SHP77 (cell line): ENCODE measurements around the gene WSCD2.

Experiments
- DNase-seq, 2 experiments: peaks; one replicate each; lab custom pipeline; 2025; lab: John Stamatoyannopoulos, UW

The WSCD2 gene

DNA sequence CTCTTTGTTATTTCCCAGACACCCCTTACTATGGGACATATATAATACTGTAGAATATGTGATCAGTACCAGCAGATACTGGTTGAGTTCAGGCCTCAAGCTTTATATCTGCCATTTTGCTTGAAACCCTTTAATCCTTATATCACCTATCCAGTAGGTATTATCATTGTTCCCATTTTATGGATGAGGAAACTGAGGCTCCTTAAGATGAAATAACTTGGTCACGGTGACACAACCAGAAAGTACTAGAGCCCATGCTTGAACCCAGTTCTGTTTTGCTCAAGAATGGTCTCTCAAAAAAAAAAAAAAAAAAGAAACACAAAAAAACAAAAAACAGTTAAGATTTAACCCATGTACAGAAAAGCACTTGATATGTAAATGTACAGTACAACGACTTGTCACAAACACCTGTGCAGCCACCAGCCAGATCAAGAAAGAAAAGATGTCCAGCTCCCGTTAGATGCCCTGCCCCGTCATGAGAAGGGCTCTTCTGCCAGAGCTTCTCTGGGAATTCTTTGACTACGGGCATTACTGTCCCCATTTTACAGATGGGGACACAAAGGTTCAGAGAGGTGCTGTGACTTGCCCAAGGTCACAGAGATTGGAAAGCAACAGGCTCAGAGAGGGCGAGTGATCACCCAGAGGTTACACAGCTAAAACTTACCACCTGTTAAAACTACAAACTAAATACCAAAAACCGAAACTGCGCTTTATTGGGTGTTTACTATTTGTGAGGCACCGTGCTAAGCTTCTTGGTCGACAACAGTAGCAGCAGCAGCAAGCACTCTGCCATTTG, 669 bp upstream of the WSCD2 start:
- no peak for DNase-seq

DNA sequence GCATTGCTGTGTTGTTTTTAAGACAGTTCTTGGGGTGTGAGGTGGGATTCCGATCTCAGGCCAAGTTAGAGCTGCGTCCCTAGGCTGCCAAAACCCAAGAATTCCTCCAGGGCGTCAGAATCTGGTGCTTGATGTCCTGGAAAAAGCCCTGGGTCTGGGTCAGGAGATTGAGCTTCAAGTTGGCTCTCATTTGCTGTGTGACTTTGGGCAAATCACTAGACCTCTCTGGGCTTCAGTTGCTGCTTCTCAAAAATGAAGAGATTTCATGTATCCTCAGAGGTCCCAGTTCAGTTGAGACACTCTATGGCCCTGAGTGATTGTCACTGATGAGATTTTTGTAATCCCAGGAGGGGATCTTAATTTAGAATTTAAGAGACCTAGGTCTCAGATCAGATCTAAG, 1.9 kb downstream of the WSCD2 start:
- no peak for DNase-seq

DNA sequence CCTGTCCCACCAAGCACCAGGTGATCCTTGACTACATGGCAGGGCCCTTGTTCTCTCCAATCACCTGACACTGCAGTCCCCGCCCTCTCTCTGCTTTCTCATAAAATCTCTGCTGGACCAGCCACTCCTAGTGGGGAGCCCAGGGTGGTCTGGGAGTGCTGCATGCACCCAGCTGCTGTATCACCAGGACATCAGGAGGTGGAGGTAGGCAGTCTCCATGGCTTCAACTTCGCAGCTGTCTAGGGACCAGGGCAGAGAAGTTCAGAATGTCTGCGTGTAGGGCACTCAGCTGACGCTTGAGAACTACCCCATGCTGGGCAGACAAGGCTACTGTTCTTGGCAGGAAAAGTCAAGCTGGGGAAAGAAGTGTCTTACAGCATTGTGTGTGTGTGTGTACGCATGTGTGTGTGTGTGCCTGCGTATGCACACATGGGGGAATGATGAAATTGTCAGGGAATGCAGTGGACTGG, 2.6 kb downstream of the WSCD2 start:
- DNase-seq: no peak

DNA sequence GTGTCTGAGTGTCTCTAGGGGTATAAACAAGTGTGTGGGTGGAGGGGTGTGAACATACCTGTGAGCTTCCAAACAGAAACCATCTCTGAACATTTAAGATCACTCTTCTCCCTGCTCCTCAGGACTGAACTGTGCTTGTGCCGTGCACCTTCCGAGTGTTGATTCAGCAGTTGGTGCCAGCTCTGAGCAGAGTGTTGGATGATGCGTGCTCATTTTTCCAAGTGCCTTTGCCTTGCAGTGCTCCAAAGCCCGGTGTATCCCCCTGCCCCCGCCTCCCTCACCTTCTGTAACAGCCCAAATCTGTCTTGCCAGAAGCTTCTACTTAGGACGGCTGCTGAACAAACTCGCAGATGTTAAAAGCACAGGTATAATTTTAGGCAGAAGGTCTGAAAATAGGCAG, 4.4 kb downstream of the WSCD2 start:
- DNase-seq: no peak

DNA sequence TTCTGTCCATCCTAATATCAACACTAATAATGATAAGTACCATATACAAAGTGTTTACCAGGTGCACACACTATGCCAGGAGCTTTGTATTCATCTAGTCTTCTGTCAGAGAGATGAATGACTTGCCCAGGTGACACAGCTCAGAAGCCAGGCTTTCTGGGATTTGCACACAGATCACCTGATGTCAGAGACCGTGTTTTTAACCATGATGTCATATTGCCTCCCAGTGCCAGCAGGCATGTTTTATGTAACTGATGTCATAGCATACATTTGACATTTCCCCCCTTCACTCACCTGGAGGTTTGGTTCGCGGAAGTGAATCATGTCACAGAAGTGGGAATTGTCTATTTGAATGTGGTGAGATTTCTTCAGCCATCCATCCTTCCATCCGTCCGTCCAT, 5.7 kb downstream of the WSCD2 start:
- DNase-seq: no peak

DNA sequence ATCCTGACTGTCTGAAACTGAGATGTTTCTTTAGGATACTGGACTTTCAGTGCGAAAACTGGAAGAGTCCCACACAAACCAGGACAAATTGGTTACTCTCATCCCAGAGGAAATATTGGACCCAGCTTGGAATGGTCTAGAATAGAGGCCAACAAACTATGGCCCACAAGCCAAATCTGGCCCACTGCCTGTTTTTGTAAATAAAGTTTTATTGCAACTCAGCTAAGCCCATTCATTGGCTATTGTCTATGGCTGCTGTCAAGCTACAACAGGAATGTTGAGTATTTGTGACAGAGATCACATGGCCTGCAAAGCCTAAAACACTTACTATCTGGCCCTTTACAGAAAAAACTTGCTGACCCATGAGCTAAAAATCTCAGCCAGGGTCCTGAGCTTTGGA, 6.5 kb downstream of the WSCD2 start:
- no peak for DNase-seq

DNA sequence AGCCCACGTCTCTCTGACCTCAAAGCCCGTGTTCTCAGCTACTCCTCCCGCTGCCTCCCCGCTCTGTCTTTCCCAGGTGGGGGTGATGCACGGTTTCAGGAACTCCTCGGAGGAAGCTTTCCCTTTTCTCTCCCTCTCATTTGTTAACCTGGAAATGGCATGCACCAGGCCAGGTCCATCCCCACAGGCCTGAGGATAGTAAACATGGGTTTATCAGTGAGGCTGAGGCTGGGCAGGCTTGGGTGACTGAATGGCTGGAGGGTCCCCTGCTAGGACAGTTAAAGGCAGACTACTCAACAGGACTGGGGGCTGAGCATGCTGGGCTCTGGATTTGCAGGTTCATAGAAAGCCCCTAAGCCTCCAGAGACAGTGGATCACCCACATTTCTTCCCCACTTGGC, 7.6 kb downstream of the WSCD2 start:
- no peak for DNase-seq

DNA sequence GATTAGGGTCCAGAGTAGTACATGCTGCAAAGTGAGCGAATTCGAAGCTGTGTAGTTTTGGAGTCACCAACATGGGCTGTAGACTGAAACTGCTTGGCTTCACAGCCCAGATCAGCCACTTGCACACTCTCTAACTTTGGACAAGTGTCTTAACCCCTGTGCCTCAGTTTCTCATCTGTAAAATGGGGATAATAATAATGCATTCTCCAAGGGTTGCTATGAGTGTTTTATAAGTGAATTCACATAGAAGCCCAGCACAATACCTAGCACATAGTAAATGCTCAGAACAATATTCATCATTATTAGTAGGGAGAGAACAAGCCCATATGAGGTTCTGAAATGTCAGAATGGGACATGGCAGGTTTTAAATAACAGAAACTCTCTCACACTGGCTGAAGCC, 10.4 kb downstream of the WSCD2 start:
- no peak for DNase-seq

DNA sequence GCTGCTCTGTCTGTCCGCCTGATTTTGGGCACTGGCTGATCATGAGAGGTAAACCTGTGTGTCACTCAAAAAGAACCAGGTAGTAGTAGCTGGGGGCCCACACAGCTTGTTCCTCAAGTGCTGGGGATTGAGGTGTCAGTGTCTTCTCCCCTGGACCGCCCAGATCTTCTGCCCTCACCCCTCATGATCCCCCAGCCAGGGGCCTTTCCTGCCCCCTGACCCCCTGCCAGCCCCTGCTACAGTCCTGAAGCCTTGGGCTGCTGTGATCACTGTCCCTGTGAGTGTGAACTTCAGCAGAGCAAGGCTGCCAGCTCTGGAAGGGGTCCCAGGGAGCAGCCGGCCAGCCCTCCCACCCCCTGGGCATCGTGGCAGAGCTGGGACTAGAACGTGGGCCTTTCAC, 11.4 kb downstream of the WSCD2 start:
- DNase-seq: no peak

DNA sequence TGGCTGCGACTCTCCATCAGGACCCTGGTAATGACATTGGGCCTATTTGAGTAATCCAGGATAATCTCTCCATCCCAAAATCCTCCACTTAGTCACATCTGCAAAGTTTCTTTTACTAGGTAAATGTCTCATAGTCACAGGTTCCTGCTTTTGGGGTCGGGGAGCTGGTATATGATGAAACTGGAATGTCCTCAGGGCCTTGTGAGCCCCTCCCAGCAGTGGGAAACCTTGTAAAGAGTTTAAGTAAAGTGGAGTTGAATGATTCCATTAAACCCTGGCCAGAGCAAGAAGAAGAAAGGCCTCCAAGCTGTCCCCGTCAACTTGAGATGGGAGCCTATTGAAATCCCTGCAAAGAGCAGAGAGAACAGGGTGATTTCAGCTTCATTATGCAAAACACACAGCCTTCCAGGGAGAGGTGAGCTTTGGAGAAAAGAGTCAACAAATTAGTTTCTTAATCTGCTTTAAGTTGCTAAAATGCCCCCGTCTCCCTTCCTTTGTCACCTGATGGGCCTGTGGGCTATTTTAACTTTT, 12.6 kb downstream of the WSCD2 start:
- DNase-seq: no peak

DNA sequence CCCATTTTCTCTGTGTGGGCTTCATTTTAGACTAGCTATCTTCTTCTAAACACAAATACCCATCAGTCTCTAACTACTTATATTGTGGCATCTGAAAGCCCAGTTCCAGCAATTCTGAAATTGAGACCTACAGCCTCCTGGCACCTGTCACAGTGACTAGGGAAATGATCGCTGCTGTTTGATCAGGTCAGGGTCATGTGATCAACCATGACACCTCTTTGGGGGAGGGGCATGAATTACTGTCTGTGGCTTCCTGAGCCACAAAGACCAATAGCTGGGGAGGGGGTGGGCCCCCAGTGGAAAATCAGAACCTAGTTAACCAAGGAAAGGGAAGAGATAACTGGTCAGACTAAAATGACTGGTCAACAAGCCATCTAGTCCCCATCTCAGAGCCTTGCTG, 14.1 kb downstream of the WSCD2 start:
- no peak for DNase-seq

DNA sequence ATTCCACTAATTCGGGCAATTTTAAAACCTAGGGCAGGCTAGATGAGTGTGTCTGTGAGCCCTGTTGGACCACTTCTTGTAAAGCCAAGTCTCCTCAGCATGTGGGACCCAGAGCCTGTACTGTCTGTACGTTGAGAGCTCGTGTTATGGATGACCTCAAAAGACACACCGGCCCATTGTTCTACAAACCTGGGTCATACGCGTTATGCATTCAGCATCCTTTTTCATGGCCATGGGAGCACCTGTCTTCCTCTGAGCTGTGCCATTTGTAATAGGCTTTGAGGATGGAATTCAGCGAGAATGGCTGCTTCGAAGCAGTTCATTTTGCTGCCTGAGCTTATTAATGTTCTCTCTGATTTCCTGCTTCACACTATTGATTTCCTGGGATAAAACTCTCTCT, 15.0 kb downstream of the WSCD2 start:
- no peak for DNase-seq

DNA sequence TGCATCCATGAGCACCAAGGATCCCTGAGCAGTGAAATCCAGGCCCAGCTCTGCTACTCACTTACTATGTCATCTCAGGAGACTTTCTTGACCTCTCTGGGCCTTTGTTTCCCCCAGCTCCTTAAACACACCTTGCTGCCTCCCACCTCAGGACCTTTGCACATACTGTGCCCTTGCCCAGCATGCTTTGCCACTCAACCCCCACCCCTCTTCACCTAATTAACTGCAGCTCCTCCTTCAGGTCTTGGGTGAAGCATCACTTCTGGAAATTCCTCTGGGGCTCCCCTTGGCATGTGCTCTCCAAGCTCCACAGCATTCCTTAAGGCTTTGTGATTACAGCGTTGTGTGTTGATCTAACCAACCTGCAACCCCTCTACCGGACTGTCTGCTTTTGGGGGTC, 15.9 kb downstream of the WSCD2 start:
- DNase-seq: no peak

DNA sequence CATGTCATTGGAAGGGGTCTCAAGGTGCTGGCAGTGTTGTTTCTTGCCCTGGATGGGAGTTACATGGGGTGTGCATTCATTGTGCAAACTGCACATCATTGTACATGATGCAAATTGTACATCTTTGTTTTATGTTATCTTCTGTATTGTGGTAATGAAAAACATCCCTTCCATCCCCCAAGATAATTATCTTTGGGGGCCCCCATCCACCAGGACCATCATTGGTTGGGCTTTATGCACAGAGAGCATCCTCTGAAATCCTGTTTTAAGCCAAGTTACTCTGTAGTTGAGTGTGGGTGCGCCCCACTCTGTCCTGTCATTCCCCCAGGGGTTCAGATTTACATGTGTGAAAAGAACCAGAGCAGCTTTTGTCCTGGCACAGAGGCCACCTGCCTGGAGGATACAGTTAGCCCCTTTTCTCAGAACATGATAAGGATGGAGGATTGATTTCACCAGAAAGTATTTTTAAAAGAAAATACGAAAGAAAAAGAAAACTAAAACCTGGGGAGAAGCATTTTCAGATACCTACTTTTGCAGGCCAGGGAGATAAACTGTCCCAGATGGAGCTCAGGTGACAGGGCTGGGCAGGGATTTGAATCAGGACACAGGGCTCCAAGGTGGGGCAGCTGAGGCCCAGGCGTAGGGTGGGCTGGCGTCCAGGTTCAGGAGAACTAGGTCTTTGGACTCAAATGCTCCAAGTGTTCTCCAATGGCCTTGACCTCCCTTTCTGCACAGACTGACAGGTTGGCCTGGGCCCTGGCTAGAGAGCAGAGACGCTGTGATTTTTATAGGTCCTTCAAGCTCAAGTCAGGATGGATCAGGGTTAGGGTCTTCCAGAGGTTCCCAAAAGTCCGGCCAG, 17.2 kb downstream of the WSCD2 start:
- no peak for DNase-seq

DNA sequence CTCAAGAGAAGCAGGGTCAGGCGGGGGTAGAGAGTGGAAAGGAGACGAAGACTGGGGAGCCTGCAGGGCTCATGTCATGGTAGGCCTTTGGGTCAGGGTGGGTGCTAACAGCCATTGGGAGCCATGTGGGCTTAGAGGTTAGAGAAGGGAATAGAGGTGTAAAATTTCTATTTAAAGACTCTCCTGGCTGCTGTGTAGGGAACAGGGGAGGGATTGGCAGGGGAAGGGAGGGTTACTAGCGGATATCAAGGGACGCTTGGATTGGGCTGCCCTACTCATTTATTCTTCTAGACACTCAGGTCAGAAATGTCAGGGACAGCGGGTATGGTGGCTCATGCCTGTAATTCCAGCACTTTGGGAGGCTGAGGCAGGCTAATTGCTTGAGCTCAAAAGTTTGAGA, 18.2 kb downstream of the WSCD2 start:
- no peak for DNase-seq

DNA sequence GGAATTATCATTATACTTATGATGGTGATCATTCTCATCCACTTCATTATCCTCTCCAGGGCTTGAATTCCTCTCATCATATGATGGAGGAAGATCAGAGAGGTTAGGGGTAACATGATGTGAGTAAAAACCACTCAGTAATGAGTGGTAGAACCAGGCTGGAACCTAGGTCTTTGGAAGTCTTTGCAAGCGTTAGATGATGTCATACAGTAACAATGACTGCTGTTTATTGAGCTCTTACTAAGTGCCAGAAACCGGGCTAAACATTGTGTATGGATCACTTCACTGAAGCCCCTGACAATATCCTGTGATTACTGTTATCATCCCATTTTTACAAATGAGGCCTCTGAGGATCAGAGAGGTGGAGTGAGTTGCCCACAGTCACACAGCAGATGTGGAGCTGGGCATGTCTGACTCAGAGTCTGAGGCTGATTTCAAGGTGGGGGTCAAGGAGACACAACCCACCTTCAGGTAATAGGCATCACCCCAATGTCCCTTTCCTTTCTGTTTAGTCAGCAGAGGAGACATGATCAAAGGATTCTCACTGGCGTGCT, 19.5 kb downstream of the WSCD2 start:
- DNase-seq: no peak

DNA sequence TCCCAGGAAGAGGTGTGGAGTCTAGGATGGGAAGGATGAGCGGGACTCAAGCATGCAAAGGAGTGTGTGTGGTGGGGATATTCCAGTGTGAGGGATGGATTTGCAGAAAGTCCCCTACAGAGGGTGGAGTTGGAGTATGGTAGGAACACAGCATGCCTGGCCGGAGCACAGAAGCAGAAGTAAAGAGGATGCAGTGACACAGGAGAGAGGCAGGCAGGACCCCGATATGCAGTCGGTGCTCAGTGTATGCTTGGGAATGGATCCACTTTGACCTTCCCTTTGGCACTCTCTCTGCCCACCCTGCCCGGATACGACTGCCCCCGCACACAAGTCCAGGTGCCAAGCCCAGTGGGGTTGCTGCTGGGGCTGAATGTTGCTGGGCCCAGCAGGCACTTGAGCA, 21.3 kb downstream of the WSCD2 start:
- no peak for DNase-seq

DNA sequence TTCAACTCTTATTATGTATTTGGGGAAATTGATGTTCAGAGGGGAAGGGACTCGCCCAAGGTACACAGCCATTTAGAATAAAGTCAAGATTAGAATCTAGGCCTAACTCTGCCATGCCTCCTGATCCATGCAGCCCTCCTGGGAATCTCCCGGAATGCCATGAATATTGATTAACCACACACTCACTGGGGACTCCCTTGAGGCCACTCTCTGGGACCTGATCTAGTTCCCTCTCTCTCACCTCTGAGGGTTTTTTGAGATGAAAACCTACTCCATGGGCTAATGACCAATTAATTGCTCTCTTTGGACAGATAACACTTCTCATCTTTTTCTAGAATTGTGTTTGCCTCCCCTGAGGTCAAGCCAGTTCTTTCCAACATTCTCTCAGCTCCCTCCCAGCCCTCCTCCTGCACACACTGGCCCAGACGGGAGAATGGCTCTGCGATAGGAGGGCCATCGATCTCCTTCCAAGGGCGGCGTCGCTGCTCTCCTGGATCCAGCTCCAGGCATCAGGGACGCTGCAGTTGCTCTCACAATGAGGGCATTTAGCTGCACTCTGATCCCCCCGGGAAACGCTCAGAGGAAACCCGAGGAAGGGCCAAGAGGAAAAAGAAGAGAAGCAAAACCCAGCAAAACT, 22.6 kb downstream of the WSCD2 start:
- DNase-seq: no peak

DNA sequence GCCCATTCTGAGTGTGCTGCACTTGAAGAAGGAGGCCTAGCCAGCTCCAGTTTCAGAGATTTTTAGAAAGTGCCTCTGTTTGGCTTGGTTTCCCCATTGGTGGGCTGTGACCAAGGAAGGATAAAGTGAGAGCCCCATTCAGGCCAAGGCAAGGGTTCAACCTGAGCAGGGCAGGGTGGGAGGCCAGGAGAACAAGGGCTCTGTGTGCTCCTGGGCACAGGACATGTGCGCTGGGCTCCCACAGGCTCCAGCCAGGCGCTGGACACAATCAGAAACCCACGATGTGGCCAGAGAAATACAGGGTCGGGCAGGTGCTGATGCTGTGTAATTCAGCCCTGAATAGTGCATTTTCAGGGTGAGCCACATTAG, 23.1 kb downstream of the WSCD2 start:
- DNase-seq: no peak

DNA sequence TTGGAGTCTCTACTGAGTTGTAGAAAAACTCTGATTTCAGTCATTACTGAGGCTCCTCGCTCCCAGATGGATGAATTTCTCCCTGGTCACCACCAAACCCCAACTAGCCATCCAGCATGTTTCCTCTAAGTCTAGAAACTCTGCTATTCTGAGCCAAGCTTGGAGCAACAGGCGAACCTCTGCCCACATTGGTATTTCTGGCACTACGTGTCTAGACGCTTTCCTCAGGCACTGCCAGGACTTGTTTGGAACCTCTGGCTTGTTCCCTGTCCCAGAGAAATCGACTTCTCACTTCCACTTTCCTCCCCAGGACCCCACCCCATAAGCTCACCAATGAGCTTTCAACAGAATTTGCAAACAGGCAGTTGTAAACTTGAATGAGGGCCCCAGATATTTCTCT, 27.6 kb downstream of the WSCD2 start:
- no peak for DNase-seq

DNA sequence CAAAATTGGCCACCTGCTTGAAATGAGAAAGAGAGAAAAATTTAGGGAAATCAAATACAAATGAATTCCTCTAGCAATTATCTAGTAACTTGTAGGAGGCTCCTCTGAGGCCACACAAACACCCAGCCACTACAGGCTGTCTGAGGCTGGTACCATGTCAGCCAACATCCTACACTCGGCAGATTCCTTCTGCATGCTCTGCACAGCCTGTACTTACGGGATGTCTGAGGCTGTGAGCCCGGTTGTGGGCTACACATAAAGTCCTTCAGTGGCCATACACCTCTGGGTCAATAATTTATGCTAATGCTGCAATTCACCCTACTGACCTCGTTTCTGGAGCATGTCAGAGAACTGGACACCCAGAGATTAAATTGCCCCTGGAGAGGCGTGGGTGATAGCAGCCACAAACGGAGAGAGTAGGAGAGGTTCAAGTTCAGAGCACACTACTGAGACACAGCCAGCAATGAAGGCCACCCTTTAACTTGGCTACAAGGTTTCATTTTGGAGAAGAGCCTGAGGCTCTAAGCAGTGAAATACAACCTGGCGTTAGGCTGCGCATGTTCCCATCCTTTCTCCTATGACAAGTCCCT, 28.9 kb downstream of the WSCD2 start:
- no peak for DNase-seq

DNA sequence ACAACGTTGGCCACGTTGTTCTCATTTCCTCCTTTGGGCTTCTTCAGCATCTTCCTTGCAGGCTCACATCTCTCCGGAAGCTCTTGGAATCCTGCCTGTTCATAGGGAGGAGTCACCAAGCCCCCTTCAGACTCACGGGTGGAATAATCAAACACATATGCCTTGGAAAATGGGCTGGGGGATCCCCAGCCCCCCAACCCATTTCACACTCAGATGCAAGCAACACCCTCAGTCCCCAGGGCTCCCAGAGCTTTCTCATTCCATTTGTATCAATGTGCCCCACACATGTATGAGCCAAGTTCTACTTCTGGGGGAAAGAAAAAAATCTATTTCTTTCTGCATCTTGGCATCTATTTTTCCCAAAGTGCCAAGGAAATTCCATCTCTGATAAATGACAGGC, 33.1 kb downstream of the WSCD2 start:
- DNase-seq: no peak
